Retina (tissue), 1 donor: ENCODE results near the gene TMEFF2.

ENCODE experiments used
- DNase-seq: peaks from one replicate; pipeline ENCODE4 v3.0.0-alpha.2; 2016

Gene TMEFF2

GRCh38 chr2:191957996-191958860 lies 236.5 kb downstream of the TMEFF2 start:
- DNase-seq = no peak

- DNase-seq = no peak
Measured at GRCh38 chr2:191954451-191954850, 240.3 kb downstream of the TMEFF2 start.

GRCh38 chr2:191952515-191953270 lies 242.0 kb downstream of the TMEFF2 start:
- no peak for DNase-seq

GRCh38 chr2:191951832-191952231 lies 242.9 kb downstream of the TMEFF2 start:
- DNase-seq = no peak

- no peak for DNase-seq
Measured at GRCh38 chr2:191951376-191951775, 243.4 kb downstream of the TMEFF2 start.

GRCh38 chr2:191950132-191950874 lies 244.4 kb downstream of the TMEFF2 start:
- no peak for DNase-seq

GRCh38 chr2:191947235-191947634 lies 247.5 kb downstream of the TMEFF2 start:
- DNase-seq = no peak

GRCh38 chr2:191946471-191947182 lies 248.1 kb downstream of the TMEFF2 start:
- DNase-seq = no peak

GRCh38 chr2:191945623-191946022 lies 249.1 kb downstream of the TMEFF2 start:
- DNase-seq = no peak

- no peak for DNase-seq
Measured at GRCh38 chr2:191942739-191943103, 252.0 kb downstream of the TMEFF2 start.

- DNase-seq = peak; percentile 31
Measured at GRCh38 chr2:191942090-191942738, 252.5 kb downstream of the TMEFF2 start.

- DNase-seq = peak; percentile 21
Measured at GRCh38 chr2:191941376-191941929, 253.3 kb downstream of the TMEFF2 start.

- no peak for DNase-seq
Measured at GRCh38 chr2:191938779-191939178, 256.0 kb downstream of the TMEFF2 start.

- no peak for DNase-seq
Measured at GRCh38 chr2:191936882-191937405, 257.8 kb downstream of the TMEFF2 start.

- DNase-seq = no peak
Measured at GRCh38 chr2:191935247-191935646, 259.5 kb downstream of the TMEFF2 start.

GRCh38 chr2:191933307-191934105 lies 261.2 kb downstream of the TMEFF2 start:
- no peak for DNase-seq

GRCh38 chr2:191932286-191932685 lies 262.4 kb downstream of the TMEFF2 start:
- no peak for DNase-seq

GRCh38 chr2:191931329-191931728 lies 263.4 kb downstream of the TMEFF2 start:
- DNase-seq = no peak

GRCh38 chr2:191930205-191930604 lies 264.5 kb downstream of the TMEFF2 start:
- DNase-seq = no peak

- DNase-seq = no peak
Measured at GRCh38 chr2:191929288-191929687, 265.4 kb downstream of the TMEFF2 start.

GRCh38 chr2:191927991-191928390 lies 266.7 kb downstream of the TMEFF2 start:
- DNase-seq = no peak
